Skeletal muscle satellite cell (primary cell): ENCODE data around the gene RPS10.
A peak's percentile ranks its signal among the peaks of the same experiment; 100 is the strongest.

Source experiments
- H3K27me3 ChIP-seq: 2 replicates; pipeline ENCODE4 v1.7.0; 2013; ENCODE audit warnings: low read length; ENCODE audit not compliant: control insufficient read depth, insufficient read depth
- H3K36me3 ChIP-seq: 2 replicates; pipeline ENCODE4 v1.7.0; 2013; ENCODE audit warnings: mild to moderate bottlenecking, control low read depth, low read length; ENCODE audit not compliant: insufficient read depth
- H3K4me1 ChIP-seq: 2 replicates; pipeline ENCODE4 v1.7.0; 2013; ENCODE audit warnings: low read length; ENCODE audit not compliant: control insufficient read depth, insufficient read depth
- H3K4me2 ChIP-seq: 2 replicates; pipeline ENCODE4 v1.7.0; 2013; ENCODE audit warnings: mild to moderate bottlenecking, low read length
- H3K4me3 ChIP-seq: 2 replicates; pipeline ENCODE4 v1.7.0; 2013; ENCODE audit warnings: low read length
- H3K9ac ChIP-seq: 2 replicates; pipeline ENCODE4 v1.7.0; 2013; ENCODE audit warnings: mild to moderate bottlenecking, low read depth, low read length, moderate library complexity
- H3K9me3 ChIP-seq: replicated peaks from 2 replicates; pipeline ENCODE4 v1.7.0; 2013; ENCODE audit warnings: mild to moderate bottlenecking, control low read depth, low read length

Gene RPS10

GRCh38 chr6:34445313-34445860 is 19.5 kb upstream of the RPS10 start:
- no peak overlapping the region for H3K4me3 ChIP-seq
- H3K27me3 ChIP-seq = peaks cover 30% of the 10 kb centered on the region
- H3K4me1 ChIP-seq = no peaks in the 10 kb centered on the region
- H3K4me2 ChIP-seq = no peak overlapping the region
- no peaks in the 10 kb centered on the region for H3K9me3 ChIP-seq
- no peaks in the 10 kb centered on the region for H3K36me3 ChIP-seq
- no peak overlapping the region for H3K9ac ChIP-seq

- Histone ChIP-seq H3K4me3 (no peak overlapping the region), H3K27me3 (peaks cover 10% of the 10 kb centered on the region), H3K9ac (no peak overlapping the region), H3K4me2 (no peak overlapping the region), H3K4me1 (no peaks in the 10 kb centered on the region), H3K9me3 (no peaks in the 10 kb centered on the region), H3K36me3 (no peaks in the 10 kb centered on the region)
Observed at GRCh38 chr6:34441526-34441925, 15.7 kb upstream of the RPS10 start.

- H3K36me3 ChIP-seq = no peaks in the 10 kb centered on the region
- no peaks in the 10 kb centered on the region for H3K9me3 ChIP-seq
- H3K27me3 ChIP-seq = no peaks in the 10 kb centered on the region
- H3K9ac ChIP-seq = no peak overlapping the region
- H3K4me3 ChIP-seq = no peak overlapping the region
- H3K4me1 ChIP-seq = no peaks in the 10 kb centered on the region
- H3K4me2 ChIP-seq = no peak overlapping the region
Observed at GRCh38 chr6:34439442-34439841, 13.6 kb upstream of the RPS10 start.

- H3K4me2 ChIP-seq = no peak overlapping the region
- no peaks in the 10 kb centered on the region for H3K36me3 ChIP-seq
- H3K4me3 ChIP-seq = no peak overlapping the region
- no peaks in the 10 kb centered on the region for H3K4me1 ChIP-seq
- no peaks in the 10 kb centered on the region for H3K27me3 ChIP-seq
- H3K9ac ChIP-seq = no peak overlapping the region
- H3K9me3 ChIP-seq = no peaks in the 10 kb centered on the region
Observed at GRCh38 chr6:34438705-34439104, 12.8 kb upstream of the RPS10 start.

GRCh38 chr6:34437644-34437970 is 11.7 kb upstream of the RPS10 start:
- no peaks in the 10 kb centered on the region for H3K9me3 ChIP-seq
- H3K4me1 ChIP-seq = no peaks in the 10 kb centered on the region
- peaks cover 6% of the 10 kb centered on the region for H3K27me3 ChIP-seq
- H3K36me3 ChIP-seq = no peaks in the 10 kb centered on the region
- H3K9ac ChIP-seq = no peak overlapping the region
- no peak overlapping the region for H3K4me3 ChIP-seq
- H3K4me2 ChIP-seq = no peak overlapping the region

GRCh38 chr6:34436803-34437643 is 11.2 kb upstream of the RPS10 start:
- H3K9ac ChIP-seq = no peak overlapping the region
- no peak overlapping the region for H3K4me2 ChIP-seq
- peaks cover 6% of the 10 kb centered on the region for H3K27me3 ChIP-seq

GRCh38 chr6:34435916-34436315 is 10.0 kb upstream of the RPS10 start:
- no peak overlapping the region for H3K4me2 ChIP-seq
- H3K9me3 ChIP-seq = no peaks in the 10 kb centered on the region
- H3K4me1 ChIP-seq = no peaks in the 10 kb centered on the region
- no peak overlapping the region for H3K4me3 ChIP-seq
- peaks cover 6% of the 10 kb centered on the region for H3K27me3 ChIP-seq
- H3K9ac ChIP-seq = no peak overlapping the region
- no peaks in the 10 kb centered on the region for H3K36me3 ChIP-seq

More at GRCh38 chr6:34436803-34437643, 11.2 kb upstream of the RPS10 start:
- H3K9me3 ChIP-seq = no peaks in the 10 kb centered on the region
- H3K4me3 ChIP-seq = no peak overlapping the region
- no peaks in the 10 kb centered on the region for H3K4me1 ChIP-seq
- no peaks in the 10 kb centered on the region for H3K36me3 ChIP-seq

- H3K4me3 ChIP-seq = peak overlapping the region; percentile 100
- H3K4me1 ChIP-seq = peaks cover 19% of the 10 kb centered on the region
- H3K4me2 ChIP-seq = peak overlapping the region; percentile 89
- no peaks in the 10 kb centered on the region for H3K27me3 ChIP-seq
- H3K36me3 ChIP-seq = peaks cover 46% of the 10 kb centered on the region
- H3K9ac ChIP-seq = peak overlapping the region; percentile 98
- H3K9me3 ChIP-seq = no peaks in the 10 kb centered on the region
Observed at GRCh38 chr6:34425132-34425497, 754 bp downstream of the RPS10 start.

GRCh38 chr6:34424200-34425131 is 1.4 kb downstream of the RPS10 start:
- H3K27me3 ChIP-seq = no peaks in the 10 kb centered on the region
- H3K36me3 ChIP-seq = peaks cover 52% of the 10 kb centered on the region
- H3K4me2 ChIP-seq = peak overlapping the region; percentile 89
- peaks cover 19% of the 10 kb centered on the region for H3K4me1 ChIP-seq
- peak overlapping the region; percentile 100 for H3K4me3 ChIP-seq
- H3K9me3 ChIP-seq = no peaks in the 10 kb centered on the region
- H3K9ac ChIP-seq = peak overlapping the region; percentile 98

GRCh38 chr6:34423254-34423653 is 2.6 kb downstream of the RPS10 start:
- H3K4me1 ChIP-seq = peaks cover 19% of the 10 kb centered on the region
- no peaks in the 10 kb centered on the region for H3K27me3 ChIP-seq
- no peaks in the 10 kb centered on the region for H3K9me3 ChIP-seq
- no peak overlapping the region for H3K4me2 ChIP-seq
- peaks cover 59% of the 10 kb centered on the region for H3K36me3 ChIP-seq
- no peak overlapping the region for H3K4me3 ChIP-seq
- H3K9ac ChIP-seq = peak overlapping the region; percentile 0

GRCh38 chr6:34418367-34418766 is 7.5 kb downstream of the RPS10 start:
- Histone ChIP-seq H3K36me3 (peaks cover 67% of the 10 kb centered on the region), H3K4me1 (peaks cover 4% of the 10 kb centered on the region), H3K27me3 (no peaks in the 10 kb centered on the region), H3K4me3 (no peak overlapping the region), H3K9ac (peak overlapping the region; percentile 4), H3K9me3 (no peaks in the 10 kb centered on the region), H3K4me2 (no peak overlapping the region)
